HG03460 (cell line): ENCODE measurements around the gene KCNQ5.

ENCODE experiments used
- ATAC-seq: cut with Tn5 transposase; IDR thresholded peaks from one replicate; pipeline ENCODE4 v1.9.1; 2021; ENCODE audit not compliant: unreplicated experiment

KCNQ5 gene

GRCh38 chr6:73086726-73087125 lies 464.9 kb downstream of the KCNQ5 start:
- ATAC-seq = no peak

GRCh38 chr6:73088138-73088813 lies 466.4 kb downstream of the KCNQ5 start:
- ATAC-seq = peak; percentile 82

GRCh38 chr6:73104921-73105320 lies 483.1 kb downstream of the KCNQ5 start:
- no peak for ATAC-seq

DNA sequence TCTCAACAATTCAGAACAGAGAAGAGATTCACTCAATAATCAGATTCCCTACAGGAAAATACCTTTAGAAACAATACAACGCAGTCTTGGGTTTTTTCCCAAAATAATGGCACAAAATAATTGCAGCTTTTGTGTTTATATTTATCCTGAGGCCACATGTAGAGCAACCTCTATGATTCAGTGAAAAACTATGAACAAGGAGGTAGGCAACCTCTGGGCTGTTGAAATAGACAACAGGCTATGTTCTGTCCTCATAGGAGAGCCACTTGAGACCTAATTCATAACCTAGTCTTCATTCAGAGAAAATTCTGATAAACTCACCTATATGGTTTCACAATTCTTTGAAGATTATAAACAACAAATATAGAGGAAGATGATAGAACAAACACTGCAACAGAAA lies 485.2 kb downstream of the KCNQ5 start:
- no peak for ATAC-seq

GRCh38 chr6:73108949-73109348 lies 487.1 kb downstream of the KCNQ5 start:
- no peak for ATAC-seq

- ATAC-seq = no peak
These were observed 487.8 kb downstream of the KCNQ5 start for GRCh38 chr6:73109659-73110058.

DNA sequence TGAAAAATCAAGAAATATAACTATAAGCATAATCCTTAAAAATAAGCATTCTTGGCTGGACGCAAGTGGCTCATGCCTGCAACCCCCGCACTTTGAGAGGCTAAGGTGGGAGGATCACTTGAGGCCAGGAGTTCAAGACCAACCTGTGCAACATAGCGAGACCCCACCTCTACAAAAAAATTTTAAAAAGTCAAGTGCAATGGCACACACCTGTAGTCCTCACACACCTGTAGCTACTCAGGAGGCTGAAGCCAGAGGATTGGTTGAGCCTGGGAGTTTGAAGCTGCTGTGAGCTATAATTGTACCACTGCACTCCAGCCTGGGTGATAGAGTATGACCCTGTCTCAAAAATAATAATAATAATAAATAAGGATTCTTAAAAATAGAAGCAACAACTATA lies 494.5 kb downstream of the KCNQ5 start:
- no peak for ATAC-seq

DNA sequence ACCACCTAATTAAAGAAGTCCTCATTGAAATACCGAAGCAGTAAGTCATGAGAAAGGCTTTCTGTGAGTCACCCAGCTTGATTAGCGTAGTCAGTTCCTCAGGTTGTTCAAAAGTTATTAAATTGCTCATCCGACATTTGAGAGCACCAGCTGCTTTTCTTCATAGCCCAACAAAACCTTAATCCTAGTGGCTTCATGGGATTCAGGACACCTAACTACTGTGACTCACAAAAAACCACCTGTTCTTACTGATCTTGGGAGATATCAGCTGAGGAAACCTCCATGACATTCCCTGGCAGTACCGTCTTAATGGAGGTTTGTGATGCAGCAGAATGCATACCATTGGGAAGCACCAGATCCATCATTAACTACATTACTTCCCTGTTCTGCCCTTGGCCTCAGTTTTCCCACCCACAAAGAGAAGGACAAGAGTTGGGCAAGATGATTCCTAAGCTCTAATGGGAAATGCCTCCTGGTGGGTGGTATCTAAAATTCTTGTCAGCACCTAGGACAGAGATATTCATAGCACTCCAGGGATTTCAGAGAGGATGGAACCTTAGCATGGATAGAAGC lies 499.6 kb downstream of the KCNQ5 start:
- ATAC-seq = no peak

GRCh38 chr6:73123632-73124329 lies 501.9 kb downstream of the KCNQ5 start:
- ATAC-seq = peak; percentile 76

- ATAC-seq = peak; percentile 94
These were observed 508.0 kb downstream of the KCNQ5 start for GRCh38 chr6:73129653-73130443.

DNA sequence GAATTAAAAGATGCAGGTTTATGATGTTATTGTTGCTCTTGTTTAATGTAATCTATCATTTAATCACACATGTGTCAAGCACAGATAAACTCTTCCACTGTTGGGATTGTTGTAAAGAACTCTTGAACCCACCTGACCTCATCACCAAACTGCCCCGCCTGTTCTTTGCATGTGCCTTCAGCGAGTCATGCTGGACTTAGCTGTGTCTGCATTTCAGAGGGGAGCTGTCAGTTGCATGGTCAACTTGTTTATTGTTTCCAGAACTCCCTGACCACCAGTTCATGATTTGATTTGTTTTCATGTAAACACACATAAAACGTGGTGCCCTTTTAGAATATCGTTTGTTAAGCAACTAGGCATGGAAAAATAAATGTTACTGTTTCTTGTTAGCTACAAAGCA lies 509.8 kb downstream of the KCNQ5 start:
- ATAC-seq = no peak

DNA sequence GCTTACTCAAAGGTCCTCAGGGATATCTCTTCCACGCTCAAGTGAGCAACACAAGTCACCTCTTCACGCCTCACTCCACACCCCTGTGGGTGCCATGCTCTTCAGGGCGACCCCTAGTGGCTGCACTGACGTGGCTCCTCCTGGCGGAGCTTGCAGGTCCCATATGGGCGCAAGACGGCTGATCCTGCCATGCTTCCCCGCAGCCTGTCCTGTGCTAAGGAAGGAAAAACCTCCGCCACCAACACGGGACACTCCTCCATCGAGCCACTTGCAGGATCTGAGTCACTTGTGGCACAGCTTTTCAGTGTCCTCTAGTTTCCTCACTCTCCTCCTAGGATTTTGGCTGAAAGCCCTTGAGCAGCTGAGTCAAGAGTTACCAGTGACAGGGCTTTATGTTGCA lies 512.7 kb downstream of the KCNQ5 start:
- no peak for ATAC-seq

GRCh38 chr6:73139681-73140383 lies 518.0 kb downstream of the KCNQ5 start:
- ATAC-seq = peak; percentile 80

DNA sequence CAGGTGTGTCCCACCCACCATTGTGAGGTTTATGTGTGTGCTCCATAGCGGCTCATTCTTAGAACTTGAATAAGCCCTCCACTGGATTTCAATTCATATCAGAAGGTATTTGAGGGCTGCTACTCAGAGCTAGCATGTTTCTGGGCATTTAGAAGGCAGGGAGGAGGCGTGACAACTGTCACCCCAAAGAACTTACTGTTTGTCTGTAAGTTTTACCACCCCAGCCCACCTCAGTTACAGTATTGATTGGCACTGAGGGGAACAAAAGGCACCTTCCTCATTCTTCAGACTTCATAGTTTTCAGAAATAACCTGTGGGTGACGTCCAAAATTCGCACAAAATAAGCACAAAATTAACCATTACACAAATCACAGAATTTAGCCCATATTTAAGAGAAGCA lies 521.7 kb downstream of the KCNQ5 start:
- ATAC-seq = no peak

DNA sequence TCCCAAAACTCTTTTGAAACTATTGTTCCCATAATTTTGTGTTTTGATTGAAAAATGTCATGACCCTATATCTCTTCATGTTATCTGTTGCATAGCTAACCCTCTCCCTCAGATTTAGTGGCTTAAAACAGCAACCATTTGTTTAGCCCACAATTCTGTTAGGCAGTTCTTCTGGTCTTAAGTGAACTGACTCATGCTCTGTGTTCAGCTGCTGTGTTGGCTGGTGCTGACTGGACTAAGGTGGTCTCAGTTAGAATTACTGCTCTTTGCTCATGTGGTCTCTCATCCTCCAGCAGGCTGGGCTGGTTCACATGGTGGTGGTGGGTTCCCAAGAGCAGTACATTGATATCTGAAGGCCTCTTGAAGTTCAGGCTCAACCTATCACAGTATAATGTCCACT lies 522.7 kb downstream of the KCNQ5 start:
- ATAC-seq = no peak

DNA sequence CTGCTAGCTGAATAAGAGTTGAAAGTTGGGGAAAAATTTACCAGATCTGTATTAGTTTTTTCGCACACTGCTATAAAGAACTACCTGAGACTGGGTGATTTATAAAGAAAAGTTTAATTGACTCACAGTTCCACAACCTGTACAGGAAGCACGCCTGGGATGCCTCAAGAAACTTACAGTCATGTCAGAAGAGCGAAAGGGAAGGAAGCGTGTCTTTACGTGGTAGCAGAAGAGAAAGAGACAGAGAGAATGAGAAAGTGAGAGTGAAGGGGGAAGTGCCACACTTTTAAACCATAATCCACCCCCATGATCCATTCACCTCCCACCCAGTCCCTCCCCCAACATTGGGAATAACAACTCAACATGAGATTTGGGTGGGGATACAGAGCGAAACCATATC lies 523.8 kb downstream of the KCNQ5 start:
- peak; percentile 64 for ATAC-seq

- ATAC-seq = no peak
These were observed 529.9 kb downstream of the KCNQ5 start for GRCh38 chr6:73151732-73152131.

- no peak for ATAC-seq
These were observed 530.7 kb downstream of the KCNQ5 start for GRCh38 chr6:73152556-73152955.

DNA sequence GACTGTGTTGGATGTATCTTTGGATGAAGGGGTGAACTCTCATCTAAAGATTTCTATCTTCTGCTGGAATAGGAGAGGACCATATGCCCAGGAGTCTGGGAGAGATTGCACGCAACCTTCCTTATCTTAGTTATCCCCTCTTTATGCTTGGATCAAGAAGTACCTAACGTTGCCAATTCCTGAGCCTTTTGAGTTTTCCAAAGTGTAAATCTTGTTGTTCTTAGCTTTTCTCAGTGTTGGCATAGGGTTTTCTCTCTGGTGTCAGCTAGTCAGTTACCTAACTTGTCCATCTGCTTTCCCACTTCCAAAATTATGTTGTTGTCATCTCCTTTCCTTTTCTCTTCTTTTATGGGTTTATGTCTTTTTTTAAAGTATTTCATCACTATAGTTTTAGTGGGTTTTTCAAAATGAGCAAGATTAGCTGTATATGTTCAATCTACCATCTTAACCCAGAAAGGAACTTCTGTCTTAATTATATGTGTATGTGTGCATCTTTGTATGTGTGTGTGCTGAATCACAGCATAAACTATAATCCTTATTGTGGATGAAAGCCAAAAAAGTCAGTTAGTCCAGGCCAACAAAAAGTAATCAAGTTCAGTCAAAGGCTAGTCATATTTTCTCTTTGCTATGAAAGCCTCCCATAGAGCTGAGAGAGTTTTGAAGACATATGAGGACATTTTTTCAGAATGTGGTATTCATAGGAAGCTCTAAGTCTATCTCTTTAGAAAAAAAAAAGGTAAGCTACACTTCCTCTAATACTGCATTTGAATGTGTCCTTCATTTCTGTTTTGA lies 531.3 kb downstream of the KCNQ5 start:
- no peak for ATAC-seq
